HG02938 (cell line): ENCODE data around the gene ACSBG1.

Experiments used
- ATAC-seq: cut with Tn5 transposase; IDR thresholded peaks from one replicate; pipeline ENCODE4 v1.9.1; 2021; ENCODE audit warnings: mild to moderate bottlenecking, moderate library complexity; ENCODE audit not compliant: unreplicated experiment

ACSBG1 gene

DNA sequence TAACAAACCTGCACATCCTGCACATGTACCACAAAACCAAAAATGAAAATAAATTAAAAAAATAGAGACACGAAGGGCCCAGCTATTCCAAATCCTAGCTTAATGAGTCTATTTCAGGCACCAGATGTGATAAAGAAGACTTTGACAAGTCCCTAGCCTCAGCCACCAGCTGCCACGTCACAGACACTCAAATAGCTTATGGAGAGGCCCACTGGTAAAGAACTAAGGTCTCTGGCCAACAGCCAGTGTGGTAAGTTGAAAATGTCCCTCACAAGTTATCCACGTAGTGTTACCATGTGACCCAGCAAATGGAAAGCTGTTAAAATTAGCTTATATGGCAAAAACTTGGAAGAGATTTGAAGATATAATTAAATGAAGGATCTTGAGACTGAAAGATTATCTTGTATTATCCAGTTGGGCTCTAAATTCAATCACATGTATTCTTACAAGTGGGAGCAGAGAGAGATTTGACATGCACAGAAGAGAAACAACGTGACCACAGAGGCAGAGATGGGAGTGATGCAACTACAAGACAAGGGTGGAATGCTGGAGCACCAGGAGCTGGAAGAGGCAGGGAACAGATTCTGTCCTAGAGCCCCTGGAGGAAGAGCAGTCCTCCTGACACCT is 10.9 kb downstream of the ACSBG1 start:
- no peak for ATAC-seq

DNA sequence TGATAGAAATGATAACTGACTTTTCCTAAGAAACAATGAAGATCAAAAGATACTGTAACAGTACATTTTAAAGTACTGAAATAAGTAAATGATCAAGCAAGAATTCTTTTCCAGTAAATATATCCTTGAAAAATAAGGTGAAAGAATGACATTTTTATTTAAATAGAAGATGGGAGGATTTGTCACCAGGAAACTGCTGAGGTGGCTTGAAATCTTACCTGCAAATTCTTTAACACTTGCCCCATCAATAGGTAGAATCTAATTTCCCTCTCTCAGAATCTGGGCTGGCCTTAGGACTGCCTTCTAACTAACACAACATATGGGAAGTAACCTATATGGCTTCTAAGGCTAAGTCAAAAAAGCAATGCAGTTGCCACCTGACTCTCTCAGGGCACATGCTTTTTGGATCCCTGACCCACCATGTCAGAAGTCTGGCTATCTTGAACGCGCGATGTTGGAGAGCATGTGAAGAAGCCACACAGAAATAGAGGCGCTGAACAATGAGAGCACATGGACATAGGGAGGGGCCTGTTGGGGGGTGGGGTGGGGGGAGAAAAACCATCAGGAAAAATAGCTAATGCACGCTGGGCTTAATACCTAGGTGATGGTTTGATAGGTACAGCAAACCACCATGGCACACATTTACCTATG is 11.5 kb downstream of the ACSBG1 start:
- ATAC-seq: no peak

DNA sequence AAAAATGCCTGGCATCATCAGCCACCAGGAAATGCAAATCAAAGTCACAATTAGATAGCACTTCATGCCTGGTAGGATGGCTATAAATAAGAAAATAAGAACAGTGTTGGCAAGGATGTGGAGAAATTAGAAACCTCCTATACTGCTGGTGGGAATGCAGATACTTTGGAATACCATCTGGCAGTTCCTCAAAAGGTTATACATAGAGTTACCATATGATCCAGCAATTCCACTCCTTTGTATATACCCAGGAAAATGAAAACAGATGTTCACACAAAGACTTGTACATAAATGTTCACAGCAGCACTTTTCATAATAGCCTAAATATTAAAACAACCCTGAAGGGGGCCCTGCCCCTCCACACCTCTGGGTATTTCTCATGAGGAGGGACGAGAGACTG is 13.7 kb downstream of the ACSBG1 start:
- no peak for ATAC-seq

- no peak for ATAC-seq
Observed at GRCh38 chr15:78216276-78217104, 17.9 kb downstream of the ACSBG1 start.

DNA sequence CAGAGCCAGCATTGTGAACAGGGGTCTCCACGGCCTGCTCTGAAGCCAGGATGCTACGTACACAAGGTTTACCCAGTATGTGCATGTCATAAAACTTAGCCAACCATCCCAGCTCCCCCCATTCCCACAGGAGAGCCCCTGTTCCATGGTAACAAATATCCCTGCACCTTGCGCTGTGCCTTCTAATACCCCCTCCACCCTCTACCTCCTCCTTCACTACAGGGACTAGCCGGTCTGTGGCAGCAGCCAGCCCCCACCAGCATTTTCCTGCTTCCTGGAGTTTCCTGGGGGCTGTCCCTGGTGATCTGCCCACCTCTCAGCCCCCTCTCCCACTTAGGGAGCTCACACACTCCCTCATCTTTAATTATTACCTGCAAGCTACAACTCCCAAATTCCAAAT is 20.4 kb downstream of the ACSBG1 start:
- ATAC-seq: no peak

DNA sequence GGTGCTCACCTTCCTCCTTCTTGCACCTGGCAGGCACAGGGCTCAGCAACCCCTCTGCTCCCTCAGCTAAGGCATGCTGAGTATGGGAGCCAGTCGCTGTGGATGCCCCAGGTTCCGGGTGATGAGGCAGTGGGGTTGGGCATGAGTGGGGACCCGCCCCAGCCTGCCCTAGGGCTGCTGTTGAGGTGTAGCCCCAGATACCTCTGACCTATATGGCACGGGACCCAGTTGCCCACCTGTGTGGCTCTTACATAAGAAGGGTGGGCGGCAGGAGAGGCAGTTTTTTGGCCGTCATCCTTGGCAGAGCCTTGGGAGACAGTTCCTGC is 21.0 kb downstream of the ACSBG1 start:
- ATAC-seq: no peak

DNA sequence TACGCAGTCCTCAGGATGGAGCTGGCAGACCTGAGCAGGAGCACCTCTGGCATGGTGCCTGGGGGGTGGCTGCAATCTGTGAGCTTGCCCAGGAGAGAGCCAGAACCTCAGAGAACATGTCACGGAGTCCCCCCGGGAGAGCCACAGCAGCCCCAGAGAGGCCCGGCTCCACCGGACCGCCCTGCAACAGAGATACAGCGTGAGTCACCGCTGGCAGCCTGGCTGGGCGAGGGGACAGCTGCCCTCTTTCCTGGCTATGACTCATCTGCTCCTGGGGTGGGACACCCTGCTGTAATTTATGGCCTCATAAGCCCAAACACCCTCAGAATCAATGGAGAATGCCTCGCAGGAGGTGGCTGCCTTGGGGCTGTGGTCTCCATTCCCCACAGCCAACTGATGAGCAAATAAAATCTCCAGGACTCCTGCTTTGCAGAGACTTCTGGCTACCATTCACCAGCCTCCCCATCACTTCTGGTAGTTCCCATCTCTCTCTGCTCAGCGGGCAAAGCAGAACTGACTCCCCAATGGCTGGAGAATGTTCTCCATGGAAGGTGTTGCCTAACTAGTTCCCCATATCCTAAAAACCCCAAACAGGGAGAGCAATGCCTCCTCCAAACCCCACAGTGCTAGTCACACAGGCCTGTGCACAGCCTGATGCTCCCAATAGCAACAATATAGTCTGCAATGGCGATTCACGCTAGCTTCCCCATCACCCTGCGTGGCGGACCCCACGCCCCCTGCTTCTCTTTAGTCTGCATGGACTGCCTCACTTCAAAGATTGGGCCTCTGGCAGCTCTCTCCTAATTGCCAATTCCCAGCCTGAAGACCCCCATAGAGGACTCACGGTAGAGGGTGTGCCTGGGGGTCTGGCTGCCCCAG is 21.6 kb downstream of the ACSBG1 start:
- no peak for ATAC-seq

DNA sequence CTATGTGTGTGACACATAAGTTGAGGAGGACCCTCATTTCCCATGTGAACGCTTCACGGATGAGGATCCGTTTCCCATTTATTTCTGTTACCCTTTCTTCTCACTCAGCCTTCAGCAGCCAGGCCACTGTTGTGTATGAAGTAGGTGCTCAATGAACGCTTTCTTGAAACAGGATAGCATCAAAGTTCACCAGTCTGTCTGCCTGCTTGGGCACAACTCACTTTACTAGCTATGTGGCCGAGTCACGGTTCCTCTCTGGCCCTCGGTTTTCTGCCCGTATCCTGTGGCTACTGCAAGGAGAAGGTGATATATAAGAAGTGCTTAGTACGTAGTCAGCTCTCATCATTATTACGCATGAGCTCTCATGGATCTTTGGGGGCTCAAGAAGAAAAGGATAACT is 22.4 kb downstream of the ACSBG1 start:
- no peak for ATAC-seq

GRCh38 chr15:78211189-78211921 is 23.0 kb downstream of the ACSBG1 start:
- ATAC-seq: no peak

GRCh38 chr15:78210349-78210717 is 24.0 kb downstream of the ACSBG1 start:
- ATAC-seq: no peak

GRCh38 chr15:78209646-78210348 is 24.6 kb downstream of the ACSBG1 start:
- ATAC-seq: no peak

GRCh38 chr15:78208887-78209645 is 25.3 kb downstream of the ACSBG1 start:
- no peak for ATAC-seq

GRCh38 chr15:78208341-78208844 is 26.0 kb downstream of the ACSBG1 start:
- no peak for ATAC-seq

- ATAC-seq: no peak
Observed at GRCh38 chr15:78207641-78208340, 26.6 kb downstream of the ACSBG1 start.

DNA sequence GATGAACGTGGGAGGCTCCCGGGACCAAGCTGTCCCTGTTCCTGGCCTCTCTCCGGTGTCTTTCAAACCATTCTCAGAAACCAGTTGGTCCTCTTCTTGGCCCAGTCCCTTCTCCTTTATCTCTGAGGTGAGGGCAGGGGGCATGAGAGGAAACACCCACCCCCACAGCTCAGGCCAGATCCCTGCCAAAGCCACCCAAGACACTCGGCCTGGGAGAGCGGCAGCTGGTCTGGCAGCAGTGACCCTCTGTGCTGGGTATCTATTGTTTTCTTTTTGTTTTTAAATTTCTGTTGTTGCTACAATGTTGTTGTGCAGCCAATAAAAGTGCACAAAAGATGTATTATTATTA is 27.3 kb downstream of the ACSBG1 start:
- ATAC-seq: no peak

- ATAC-seq: no peak
Observed at GRCh38 chr15:78206326-78207109, 27.8 kb downstream of the ACSBG1 start.

DNA sequence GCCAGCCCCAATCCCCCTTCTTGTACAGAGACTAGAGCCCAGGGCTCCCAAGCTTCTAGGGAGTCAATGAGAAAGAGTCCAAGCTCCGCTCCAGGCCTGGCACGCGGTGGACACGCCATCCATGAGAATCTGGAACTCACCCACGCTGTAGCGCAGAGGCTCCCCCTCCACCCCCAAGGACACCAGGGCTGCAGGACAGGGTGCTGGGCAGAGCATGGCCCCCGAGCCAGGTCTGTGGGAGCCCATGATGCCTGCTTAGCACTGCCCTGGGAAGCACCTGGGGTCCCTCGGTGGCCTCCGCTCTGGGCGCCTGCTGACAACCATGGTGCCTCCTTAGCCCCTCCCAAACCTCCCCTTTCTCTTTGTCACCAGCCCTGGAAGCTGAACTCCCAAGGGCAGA is 28.5 kb downstream of the ACSBG1 start:
- ATAC-seq: no peak

GRCh38 chr15:78205337-78205736 is 29.0 kb downstream of the ACSBG1 start:
- ATAC-seq: no peak
